IMR-90 (cell line): ENCODE measurements around the gene THSD7B. TPM values are rescaled to one million over a fixed set of nuclear protein-coding genes. Genes with fewer than 3 reads are reported as not detected.
"Not testable (repeated sequence)": the region's sequence is repeated elsewhere in the genome, so short reads cannot be mapped to it uniquely, and the experiment has no call there.

Source experiments
- ATAC-seq: fragments of 200-7000 bp; cut with Tn5 transposase; 2 replicates; pipeline ENCODE4 v1.9.1; 2020; ENCODE audit warnings: low read depth, mild to moderate bottlenecking, moderate library complexity
- BruUV-seq: library from RNA; stranded (reverse); fragments of 400-500 nt; replicated peaks from 2 replicates; lab custom pipeline; 2021; lab: Mats Ljungman, UMichigan
- CTCF ChIA-PET: fragments of 300-600 bp; formaldehyde crosslinking; extraction: SDS; loops from one replicate; lab custom pipeline; 2021; ENCODE audit warnings: antibody characterized with exemption; lab: Yijun Ruan, JAX
- POLR2A ChIA-PET: fragments of 300-600 bp; sonication (Branson Sonifier 250); formaldehyde crosslinking; loops from one replicate; lab custom pipeline; 2022; ENCODE audit warnings: antibody characterized with exemption; ENCODE audit not compliant: unreplicated experiment; lab: Charles Lee
- DNase-seq: peaks from one replicate; pipeline ENCODE4 v3.0.0; 2013
- H2AFZ ChIP-seq: replicated peaks from 2 replicates; pipeline ENCODE3; 2013; ENCODE audit warnings: low read length, mild to moderate bottlenecking; ENCODE audit not compliant: poor library complexity
- H2AK5ac ChIP-seq: 2 replicates; pipeline ENCODE4 v1.6.1; 2013; ENCODE audit warnings: low read depth, low read length, inconsistent platforms
- H2AK9ac ChIP-seq: replicated peaks from 2 replicates; pipeline ENCODE3; 2013; ENCODE audit warnings: mild to moderate bottlenecking, low read depth, low read length, moderate library complexity; ENCODE audit not compliant: poor library complexity
- H2BK120ac ChIP-seq: 2 replicates; pipeline ENCODE4 v1.6.1; 2013; ENCODE audit warnings: low read depth, low read length, inconsistent platforms
- H2BK15ac ChIP-seq: 3 replicates; pipeline ENCODE4 v1.6.1; 2013; ENCODE audit warnings: low read depth, low read length, inconsistent platforms
- H2BK20ac ChIP-seq: 2 replicates; pipeline ENCODE4 v1.6.1; 2013; ENCODE audit warnings: low read depth, mild to moderate bottlenecking, inconsistent platforms, low read length, moderate library complexity
- H2BK5ac ChIP-seq: 2 replicates; pipeline ENCODE4 v1.6.1; 2013; ENCODE audit warnings: mild to moderate bottlenecking, low read depth, low read length, inconsistent platforms; ENCODE audit not compliant: poor library complexity, severe bottlenecking
- H3K14ac ChIP-seq: replicated peaks from 2 replicates; pipeline ENCODE4 v1.6.1; 2013; ENCODE audit warnings: low read depth, low read length, inconsistent platforms
- H3K18ac ChIP-seq: 2 replicates; pipeline ENCODE4 v1.6.1; 2013; ENCODE audit warnings: low read depth, low read length, control low read depth
- H3K23ac ChIP-seq: 2 replicates; pipeline ENCODE4 v1.6.1; 2013; ENCODE audit warnings: low read depth, low read length, inconsistent platforms
- H3K27ac ChIP-seq: 2 replicates; pipeline ENCODE4 v1.5.1; 2013; ENCODE audit warnings: mild to moderate bottlenecking, control low read depth, low read length; ENCODE audit not compliant: insufficient read depth
- H3K27me3 ChIP-seq: 2 replicates; pipeline ENCODE4 v1.6.1; 2013; ENCODE audit warnings: low read length; ENCODE audit not compliant: control insufficient read depth, insufficient read depth
- H3K36me3 ChIP-seq: 2 replicates; pipeline ENCODE4 v1.6.1; 2013; ENCODE audit warnings: low read length, mixed read lengths; ENCODE audit not compliant: control insufficient read depth, insufficient read depth
- H3K4ac ChIP-seq: 2 replicates; pipeline ENCODE4 v1.6.1; 2013; ENCODE audit warnings: low read depth, low read length, inconsistent platforms
- H3K4me1 ChIP-seq: 2 replicates; pipeline ENCODE4 v1.6.1; 2013; ENCODE audit warnings: low read length, mixed read lengths; ENCODE audit not compliant: control insufficient read depth, insufficient read depth
- H3K4me2 ChIP-seq: 2 replicates; pipeline ENCODE4 v1.6.1; 2013; ENCODE audit warnings: low read depth, mild to moderate bottlenecking, control low read depth, low read length, moderate library complexity
- H3K4me3 ChIP-seq: 2 replicates; pipeline ENCODE4 v1.5.1; 2013; ENCODE audit warnings: low read depth, mild to moderate bottlenecking, control low read depth, low read length, moderate library complexity; ENCODE audit not compliant: insufficient read depth
- H3K56ac ChIP-seq: 2 replicates; pipeline ENCODE4 v1.6.1; 2013; ENCODE audit warnings: low read length, inconsistent platforms; ENCODE audit not compliant: insufficient read depth; ENCODE audit errors: extremely low read depth
- H3K79me1 ChIP-seq, 2 experiments: 2 replicates each; pipeline ENCODE4 v1.6.1; 2013; ENCODE audit warnings: low read length in 2 of 2, inconsistent platforms in 1 of 2, low read depth in 1 of 2
- H3K9ac ChIP-seq: 2 replicates; pipeline ENCODE4 v1.6.1; 2013; ENCODE audit warnings: low read depth, low read length, control low read depth
- H3K9me1 ChIP-seq: 2 replicates; pipeline ENCODE4 v1.6.1; 2013; ENCODE audit warnings: low read length, inconsistent platforms; ENCODE audit not compliant: insufficient read depth
- H3K9me3 ChIP-seq: 2 replicates; pipeline ENCODE4 v1.6.1; 2013; ENCODE audit warnings: low read length; ENCODE audit not compliant: control insufficient read depth, insufficient read depth
- H4K20me1 ChIP-seq: 2 replicates; pipeline ENCODE4 v1.6.1; 2013; ENCODE audit warnings: low read length, inconsistent platforms; ENCODE audit not compliant: insufficient read depth
- H4K5ac ChIP-seq: 2 replicates; pipeline ENCODE4 v1.6.1; 2013; ENCODE audit warnings: mild to moderate bottlenecking, low read depth, low read length, control low read depth
- H4K8ac ChIP-seq, 2 experiments: 2 replicates each; pipeline ENCODE4 v1.6.1; 2013; ENCODE audit warnings: low read depth in 2 of 2, low read length in 2 of 2, control low read depth in 1 of 2, inconsistent platforms in 1 of 2
- H4K91ac ChIP-seq: 2 replicates; pipeline ENCODE4 v1.6.1; 2013; ENCODE audit warnings: low read depth, low read length, inconsistent platforms; ENCODE audit not compliant: insufficient read depth
- WGBS, 2 experiments: methylation state at CpG; one replicate each; pipeline versions ENCODE4 v1.1.5 to v1.1.7; 2013; ENCODE audit warnings: missing lambda C conversion rate in 2 of 2; ENCODE audit not compliant: insufficient read length in 1 of 2; ENCODE audit errors: extremely low coverage in 2 of 2; 5-methylcytosine and 5-hydroxymethylcytosine counted together
- dilution Hi-C: fragments of 300-500 bp; cut with HindIII; formaldehyde crosslinking; loops from one replicate; pipeline ENCODE4 v1.14.3; 2018; ENCODE audit warnings: low sequenced_read_pairs; ENCODE audit not compliant: unreplicated experiment
- in situ Hi-C: fragments of 300-500 bp; cut with MboI; formaldehyde crosslinking; loops from 3 replicates; pipeline ENCODE4 v1.14.3; 2019; ENCODE audit warnings: low sequenced_read_pairs, inconsistent platforms, mixed read lengths
- intact Hi-C: fragments of 100-400 bp; cut with micrococcal nuclease; formaldehyde crosslinking; loops from 2 replicates; pipeline ENCODE4 v1.10.0; 2022
- polyA plus RNA-seq, 3 experiments: library from polyadenylated mRNA; depleted of rRNA; stranded (reverse); fragments of >200 nt; gene quantifications; 2 replicates each; pipeline ENCODE4 v1.2.3, GENCODE V29; 2012; ENCODE audit warnings: low replicate concordance in 1 of 3
- total RNA-seq: library from RNA; depleted of rRNA; stranded (reverse); fragments of >200 nt; gene quantifications from 2 replicates; pipeline ENCODE4 v1.2.3, GENCODE V29; 2012

Gene THSD7B
- total and polyA plus RNA-seq, 2 of the 4 experiments (the other 2 are of a cell fraction), result not detected

GRCh38 chr2:137700250-137700649 is 934.9 kb downstream of the THSD7B start:
- ATAC-seq, H3K23ac ChIP-seq, H3K14ac ChIP-seq, CTCF ChIA-PET, H3K9ac ChIP-seq, H2BK15ac ChIP-seq, H4K5ac ChIP-seq, POLR2A ChIA-PET, H4K8ac ChIP-seq, H3K27ac ChIP-seq, H4K91ac ChIP-seq, H3K4ac ChIP-seq, H3K56ac ChIP-seq, H2AK5ac ChIP-seq, H3K4me2 ChIP-seq, H3K79me1 ChIP-seq, H3K18ac ChIP-seq, H3K9me3 ChIP-seq, H3K27me3 ChIP-seq, H3K4me3 ChIP-seq, H3K4me1 ChIP-seq, H2BK20ac ChIP-seq, H3K9me1 ChIP-seq, DNase-seq, H2AFZ ChIP-seq, H2BK5ac ChIP-seq, in situ Hi-C loops, H4K20me1 ChIP-seq, H2AK9ac ChIP-seq, H3K36me3 ChIP-seq, H2BK120ac ChIP-seq, BruUV-seq, intact Hi-C loops, dilution Hi-C loops: not testable (repeated sequence)
- WGBS, 2 experiments, result no CpG with 5 or more reads among the region's 1 CpG
